HG03159 (cell line): ENCODE results near the gene NXNL1.
"Not testable (repeated sequence)": the region's sequence is repeated elsewhere in the genome, so short reads cannot be mapped to it uniquely, and the experiment has no call there.

Source experiments
- ATAC-seq: cut with Tn5 transposase; IDR thresholded peaks from one replicate; pipeline ENCODE4 v1.9.1; 2021; ENCODE audit warnings: mild to moderate bottlenecking, moderate library complexity; ENCODE audit not compliant: unreplicated experiment

Gene NXNL1, protein sequence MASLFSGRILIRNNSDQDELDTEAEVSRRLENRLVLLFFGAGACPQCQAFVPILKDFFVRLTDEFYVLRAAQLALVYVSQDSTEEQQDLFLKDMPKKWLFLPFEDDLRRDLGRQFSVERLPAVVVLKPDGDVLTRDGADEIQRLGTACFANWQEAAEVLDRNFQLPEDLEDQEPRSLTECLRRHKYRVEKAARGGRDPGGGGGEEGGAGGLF

DNA sequence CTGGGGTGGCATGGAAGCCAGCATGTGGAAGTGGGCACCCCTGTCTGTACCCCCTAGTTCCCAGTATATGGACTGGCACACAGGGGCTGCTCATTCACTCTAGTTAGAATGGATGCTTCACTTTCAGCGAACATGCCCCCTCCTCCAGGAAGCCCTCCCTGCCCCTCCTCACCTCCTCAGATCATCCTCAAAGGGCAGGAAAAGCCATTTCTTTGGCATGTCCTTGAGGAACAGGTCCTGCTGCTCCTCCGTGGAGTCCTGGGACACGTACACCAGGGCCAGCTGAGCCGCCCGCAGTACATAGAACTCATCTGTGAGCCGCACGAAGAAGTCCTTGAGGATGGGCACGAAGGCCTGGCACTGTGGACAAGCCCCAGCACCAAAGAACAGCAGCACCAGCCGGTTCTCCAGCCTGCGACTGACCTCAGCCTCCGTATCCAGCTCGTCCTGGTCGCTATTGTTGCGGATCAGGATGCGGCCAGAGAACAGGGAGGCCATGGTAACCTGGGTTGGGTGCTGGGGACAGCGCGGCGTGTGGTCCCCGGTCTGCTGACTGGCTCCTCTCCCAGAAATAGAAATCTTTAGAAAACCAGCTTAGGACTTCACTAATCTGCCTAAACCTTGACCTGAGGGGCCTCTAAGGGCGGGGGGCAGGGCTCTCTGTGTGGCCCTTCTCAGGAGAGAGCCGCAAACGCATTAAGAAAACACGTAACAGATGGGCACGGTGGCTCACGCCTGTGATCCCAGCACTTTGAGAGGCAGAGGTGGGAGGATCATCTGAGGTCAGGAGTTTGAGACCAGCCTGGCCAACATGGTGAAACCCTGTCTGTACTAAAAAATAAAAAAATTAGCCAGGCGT, at the start of gene NXNL1:
Gene NXNL1 (minus strand): TSS at position 555 of the 859 bp plus-strand sequence. CDS start 57 bp downstream, at position 498.
- ATAC-seq = no peak

DNA sequence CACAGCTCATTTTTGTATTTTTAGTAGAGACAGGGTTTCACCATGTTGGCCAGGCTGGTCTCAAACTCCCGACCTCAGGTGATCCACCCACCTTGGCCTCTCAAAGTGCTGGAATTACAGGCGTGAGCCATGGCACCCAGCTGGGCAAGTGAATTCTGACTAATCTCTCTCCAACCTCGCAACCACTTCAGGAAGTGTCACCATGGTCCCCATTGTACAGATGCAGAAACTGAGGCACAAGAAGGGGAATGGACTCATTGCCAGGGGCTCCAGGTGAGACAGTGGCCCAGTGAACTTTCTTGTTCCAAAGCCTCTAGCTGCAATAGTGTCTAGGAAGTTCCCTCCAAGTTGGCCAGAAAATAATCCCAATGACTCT, 47.8 kb upstream of the NXNL1 start:
- not testable (repeated sequence) for ATAC-seq

DNA sequence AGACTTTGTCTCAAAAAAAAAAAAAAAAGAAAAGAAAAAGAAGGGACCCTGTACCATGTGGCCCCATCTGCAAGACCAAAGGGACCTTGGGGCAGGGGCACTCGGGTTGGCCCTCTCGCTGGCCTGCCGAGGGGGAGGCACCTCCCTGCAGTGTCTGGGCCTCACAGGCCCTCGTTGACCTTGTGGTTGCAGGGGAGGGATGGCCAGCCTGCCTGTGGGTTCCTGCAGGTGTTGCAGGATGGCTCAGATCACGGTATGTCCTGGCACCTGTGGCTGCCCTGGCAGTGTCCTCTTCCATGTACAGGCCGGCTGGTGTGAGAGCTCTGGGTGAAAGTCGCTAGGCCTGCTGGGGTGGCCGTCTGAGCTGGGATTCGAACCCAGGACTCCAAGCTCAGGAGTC, 46.0 kb upstream of the NXNL1 start:
- no peak for ATAC-seq

DNA sequence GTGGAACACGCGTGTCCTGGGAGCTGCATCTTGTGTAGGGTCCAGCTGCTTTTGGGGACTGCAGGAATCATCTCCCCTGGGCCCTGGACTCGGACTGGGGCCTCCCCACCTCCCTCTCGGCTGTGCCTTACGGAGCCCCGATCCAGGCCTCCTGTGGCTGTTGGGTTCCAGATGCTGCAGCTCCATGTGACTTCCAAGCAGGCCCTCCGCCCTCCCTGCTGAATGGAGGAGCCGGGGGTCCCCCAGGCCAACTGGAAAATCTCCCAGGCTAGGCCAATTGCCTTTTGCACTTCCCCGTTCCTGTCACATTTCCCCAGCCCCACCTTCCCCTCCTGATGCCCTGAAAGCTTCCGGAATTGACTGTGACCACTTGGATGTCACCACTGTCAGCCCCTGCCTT, 44.5 kb upstream of the NXNL1 start:
- no peak for ATAC-seq

DNA sequence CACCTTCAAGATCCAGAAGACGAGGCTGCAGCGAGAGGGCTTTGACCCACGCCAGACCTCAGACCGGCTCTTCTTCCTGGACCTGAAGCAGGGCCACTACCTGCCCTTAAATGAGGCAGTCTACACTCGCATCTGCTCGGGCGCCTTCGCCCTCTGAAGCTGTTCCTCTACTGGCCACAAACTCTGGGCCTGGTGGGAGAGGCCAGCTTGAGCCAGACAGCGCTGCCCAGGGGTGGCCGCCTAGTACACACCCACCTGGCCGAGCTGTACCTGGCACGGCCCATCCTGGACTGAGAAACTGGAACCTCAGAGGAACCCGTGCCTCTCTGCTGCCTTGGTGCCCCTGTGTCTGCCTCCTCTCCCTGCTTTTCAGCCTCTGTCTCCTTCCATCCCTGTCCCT, 43.7 kb upstream of the NXNL1 start:
- ATAC-seq = no peak

DNA sequence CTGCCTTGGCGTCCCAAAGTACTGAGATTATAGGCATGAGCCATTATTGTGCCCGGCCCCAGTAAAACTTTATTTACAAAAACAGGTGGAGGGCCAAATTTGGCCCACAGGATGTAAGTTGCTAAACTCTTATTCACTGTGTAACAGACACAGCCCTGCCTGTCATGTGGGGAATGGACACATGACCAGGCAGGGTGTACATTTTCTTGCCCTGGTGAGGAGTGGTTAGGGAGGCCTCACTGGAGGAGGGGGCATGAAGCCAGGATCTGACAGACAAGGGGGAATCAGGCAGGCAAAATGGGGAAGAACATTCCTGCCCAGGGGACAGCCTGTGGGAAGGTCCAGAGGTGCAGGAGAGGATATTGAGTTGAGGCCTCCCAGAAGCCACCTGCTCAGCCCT, 43.3 kb upstream of the NXNL1 start:
- no peak for ATAC-seq

DNA sequence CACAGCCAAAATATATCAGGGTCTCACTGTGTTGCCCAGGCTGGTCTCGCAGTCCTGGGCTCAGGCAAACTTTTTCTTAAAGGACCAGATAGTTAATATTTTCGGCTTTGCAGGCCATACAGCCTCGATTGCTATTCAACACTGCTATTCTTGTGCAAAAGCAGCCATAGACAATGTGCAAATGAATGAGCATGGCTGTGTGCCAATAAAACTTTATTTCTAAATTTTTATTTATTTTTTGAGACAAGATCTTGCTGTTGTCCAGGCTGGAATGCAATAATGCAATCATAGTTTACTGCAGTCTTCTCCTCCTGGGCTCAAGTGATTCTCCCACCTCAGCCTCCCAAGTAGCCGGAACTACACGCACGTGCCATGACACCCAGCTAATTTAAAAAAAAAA, 42.5 kb upstream of the NXNL1 start:
- no peak for ATAC-seq

DNA sequence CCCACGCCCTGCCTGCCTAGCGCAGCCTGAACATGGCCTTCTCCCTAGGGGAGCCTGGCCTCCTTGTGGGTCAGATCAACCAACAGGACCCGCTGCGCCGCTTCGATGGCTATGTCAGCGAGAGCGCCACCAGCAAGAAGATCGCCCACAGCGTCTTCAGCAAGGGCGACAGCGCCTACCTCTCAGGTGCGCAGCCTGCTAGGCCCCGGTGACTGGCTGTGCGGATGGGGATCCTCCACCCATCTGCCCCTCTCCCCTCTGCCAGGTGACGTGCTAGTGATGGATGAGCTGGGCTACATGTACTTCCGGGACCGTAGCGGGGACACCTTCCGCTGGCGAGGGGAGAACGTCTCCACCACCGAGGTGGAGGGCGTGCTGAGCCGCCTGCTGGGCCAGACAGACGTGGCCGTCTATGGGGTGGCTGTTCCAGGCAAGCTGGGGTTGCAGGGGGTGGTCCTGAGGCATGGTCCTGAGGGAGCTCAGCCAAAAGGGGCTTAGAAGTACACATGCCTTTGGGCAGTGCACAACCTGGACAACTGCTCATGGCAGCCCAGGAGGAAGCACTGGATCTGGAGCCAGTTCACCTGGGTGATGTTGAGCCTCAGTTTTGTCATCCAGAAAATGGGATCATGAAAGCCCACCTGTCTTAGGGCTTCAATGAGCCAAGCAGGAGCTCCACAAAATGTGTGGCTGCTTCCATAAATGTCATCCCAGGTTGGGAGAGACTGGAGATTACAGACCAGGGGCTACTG, 39.9 kb upstream of the NXNL1 start:
- ATAC-seq = no peak

DNA sequence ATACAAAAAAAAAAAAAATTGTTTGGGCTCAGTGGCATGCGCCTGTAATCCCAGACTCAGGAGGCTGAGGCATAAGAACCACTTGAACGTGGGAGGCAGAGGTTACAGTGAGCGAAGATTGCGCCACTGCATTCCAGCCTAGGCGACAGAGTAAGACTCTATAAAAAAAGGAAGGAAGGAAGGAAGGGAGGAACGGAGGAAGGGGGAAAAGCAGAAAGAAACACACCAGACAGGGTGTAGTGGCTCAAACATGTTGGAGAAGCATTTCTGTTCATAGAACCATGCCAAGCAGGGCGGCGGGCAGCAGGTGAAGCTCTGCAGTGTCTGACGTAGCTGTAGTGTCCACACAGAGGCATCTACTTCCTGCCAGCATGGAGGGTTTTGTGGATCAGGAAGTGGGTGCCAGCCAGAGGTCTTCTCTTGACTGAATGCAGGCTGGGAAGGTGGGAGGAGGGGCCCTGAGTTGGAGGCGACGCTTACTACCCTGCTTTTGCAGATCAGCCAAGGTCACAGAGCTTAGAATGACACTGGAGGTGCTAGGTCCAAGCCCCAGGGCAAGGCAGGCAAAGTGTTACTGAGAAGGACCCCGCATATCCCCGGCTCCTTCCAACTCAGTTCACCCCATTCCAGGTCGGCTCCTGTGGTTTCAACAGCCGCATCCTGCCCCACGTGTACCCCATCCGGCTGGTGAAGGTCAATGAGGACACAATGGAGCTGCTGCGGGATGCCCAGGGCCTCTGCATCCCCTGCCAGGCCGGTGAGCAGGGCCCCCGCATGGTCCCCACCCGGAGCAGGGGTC, 39.1 kb upstream of the NXNL1 start:
- no peak for ATAC-seq

DNA sequence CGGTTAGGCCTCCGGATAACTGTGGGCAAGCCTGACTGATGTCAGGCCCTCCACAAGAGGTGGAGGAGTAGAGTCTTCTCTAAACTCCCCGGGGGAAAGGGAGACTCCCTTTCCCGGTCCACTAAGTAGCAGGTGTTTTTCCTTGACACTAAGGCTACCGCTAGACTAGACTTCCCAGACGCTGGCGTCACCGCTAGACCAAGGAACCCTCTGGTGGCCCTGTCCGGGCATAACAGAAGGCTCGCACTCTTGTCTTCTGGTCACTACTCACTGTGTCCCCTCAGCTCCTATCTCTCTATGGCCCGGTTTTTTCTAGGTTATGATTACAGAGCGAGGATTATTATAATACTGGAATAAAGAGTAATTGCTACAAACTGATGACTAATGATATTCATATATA, 38.3 kb upstream of the NXNL1 start:
- ATAC-seq = not testable (repeated sequence)

DNA sequence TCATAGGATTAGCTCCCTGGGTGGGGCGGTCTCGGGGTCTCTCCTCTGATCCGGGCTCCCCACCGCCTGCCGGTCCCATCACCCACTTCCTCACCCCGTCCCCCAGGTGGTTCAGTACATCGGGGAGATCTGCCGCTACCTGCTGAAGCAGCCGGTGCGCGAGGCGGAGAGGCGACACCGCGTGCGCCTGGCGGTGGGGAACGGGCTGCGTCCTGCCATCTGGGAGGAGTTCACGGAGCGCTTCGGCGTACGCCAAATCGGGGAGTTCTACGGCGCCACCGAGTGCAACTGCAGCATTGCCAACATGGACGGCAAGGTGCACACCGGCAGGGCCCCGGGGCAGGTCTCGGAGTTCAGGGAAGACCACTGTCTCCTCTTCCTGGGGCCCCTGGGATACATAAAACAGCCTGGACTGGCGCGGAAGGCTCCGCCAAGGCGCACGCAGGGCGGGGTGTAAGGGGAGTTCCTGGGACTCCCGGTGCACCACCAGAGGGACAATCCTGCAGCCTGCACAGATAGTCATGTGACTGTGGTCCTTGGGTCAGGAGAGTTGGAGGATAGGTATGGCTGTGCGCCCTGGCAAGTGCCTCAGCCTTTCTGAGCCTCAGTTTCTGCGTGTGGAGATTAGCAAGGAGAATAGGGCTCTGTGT, 36.5 kb upstream of the NXNL1 start:
- no peak for ATAC-seq

DNA sequence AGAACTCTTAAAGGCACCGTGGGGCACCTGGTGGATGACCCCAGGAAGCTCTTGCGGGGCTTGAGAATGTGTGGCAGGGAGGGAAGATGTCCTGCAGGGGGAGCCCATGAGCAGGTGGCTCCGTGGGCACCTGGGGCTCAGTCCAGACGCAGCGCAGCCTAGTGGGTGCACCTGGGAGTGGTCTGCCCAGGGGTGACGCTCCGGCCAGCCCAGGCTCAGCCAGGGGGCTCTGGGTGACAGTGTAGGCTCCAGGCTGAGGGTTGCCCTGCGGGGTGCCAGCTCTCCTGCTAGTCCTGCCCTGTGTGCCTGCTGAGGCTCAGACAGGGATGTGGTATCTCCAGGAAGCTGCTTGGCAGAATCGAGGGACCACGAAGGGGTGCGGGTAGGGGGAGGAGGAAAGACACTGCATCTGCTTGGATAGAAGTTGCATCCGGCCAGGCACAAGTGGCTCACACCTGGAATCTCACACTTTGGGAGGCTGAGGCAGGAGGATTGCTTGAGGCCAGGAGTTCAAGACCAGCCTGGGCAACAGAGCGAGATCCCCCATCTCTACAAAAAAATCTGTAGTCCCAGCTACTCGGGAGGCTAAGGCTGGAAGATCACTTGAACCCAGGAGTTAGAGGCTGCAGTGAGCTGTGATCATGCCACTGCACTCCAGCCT, 35.7 kb upstream of the NXNL1 start:
- peak; percentile 68 for ATAC-seq

DNA sequence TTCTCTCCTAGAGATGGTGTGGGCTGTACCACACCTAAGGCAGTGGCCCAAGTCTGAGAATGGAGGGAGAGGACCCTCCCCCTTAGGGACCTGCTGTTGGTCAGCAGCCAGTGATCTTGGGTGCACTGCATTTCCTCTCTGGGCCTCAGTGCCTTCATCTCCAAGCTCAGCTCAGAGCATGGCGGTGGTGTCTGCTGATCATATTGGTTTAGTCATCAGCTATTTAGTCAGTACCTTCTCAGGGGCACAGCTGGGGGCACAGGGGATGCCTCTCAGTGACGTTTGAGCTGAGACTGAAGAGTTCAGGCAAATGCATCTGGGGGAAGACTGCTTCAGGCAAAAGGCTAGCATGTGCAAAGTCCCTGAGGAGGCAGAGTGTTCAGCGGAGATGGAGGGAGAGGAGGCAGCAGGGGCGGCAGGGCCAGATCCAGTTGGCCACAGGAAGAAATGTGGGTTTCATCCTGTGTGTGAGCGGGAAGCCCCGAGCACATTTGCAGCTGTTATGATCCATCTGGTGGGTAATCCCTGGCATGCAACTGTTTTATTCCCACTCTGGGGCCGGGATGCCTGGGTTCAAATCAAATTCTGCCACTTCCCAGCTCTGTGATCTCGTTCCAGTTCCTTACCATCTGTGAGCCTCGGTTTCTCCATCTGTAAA, 35.0 kb upstream of the NXNL1 start:
- ATAC-seq = no peak

DNA sequence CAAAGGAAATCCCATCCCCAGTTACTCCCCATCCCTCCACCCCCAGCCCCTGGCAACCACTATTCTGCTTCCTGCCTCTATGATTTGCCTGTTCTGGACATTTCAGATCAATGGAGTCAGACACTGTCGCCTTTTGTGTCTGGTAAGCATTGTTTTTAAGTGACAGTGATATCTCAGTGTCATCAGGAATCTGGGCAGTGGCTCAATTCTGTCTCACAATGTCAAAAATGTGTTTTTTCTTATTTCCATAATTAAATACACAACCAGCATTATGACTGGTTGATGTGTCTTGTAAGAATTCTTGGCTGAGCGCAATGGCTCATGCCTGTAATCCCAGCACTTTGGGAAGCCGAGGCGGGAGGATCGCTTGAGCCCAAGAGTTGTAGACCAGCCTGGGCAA, 30.6 kb upstream of the NXNL1 start:
- ATAC-seq = no peak

DNA sequence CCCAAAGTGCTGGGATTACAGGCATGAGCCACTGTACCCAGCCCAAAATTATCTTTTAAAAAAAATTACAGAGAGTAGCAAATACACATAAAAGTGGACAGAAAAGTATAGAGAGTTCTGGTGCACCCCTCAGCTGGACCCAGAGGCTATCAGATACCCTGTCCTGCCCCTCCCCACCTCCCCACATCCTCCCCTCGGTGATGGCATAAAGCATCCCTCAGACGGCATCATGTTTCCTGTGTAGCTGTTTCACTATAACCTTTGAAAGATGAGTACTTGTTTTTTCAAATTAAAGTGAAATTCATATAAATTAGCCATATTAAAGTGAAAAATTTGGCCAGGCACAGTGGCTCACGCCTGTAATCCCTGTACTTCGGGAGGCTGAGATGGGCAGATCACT, 29.7 kb upstream of the NXNL1 start:
- no peak for ATAC-seq

DNA sequence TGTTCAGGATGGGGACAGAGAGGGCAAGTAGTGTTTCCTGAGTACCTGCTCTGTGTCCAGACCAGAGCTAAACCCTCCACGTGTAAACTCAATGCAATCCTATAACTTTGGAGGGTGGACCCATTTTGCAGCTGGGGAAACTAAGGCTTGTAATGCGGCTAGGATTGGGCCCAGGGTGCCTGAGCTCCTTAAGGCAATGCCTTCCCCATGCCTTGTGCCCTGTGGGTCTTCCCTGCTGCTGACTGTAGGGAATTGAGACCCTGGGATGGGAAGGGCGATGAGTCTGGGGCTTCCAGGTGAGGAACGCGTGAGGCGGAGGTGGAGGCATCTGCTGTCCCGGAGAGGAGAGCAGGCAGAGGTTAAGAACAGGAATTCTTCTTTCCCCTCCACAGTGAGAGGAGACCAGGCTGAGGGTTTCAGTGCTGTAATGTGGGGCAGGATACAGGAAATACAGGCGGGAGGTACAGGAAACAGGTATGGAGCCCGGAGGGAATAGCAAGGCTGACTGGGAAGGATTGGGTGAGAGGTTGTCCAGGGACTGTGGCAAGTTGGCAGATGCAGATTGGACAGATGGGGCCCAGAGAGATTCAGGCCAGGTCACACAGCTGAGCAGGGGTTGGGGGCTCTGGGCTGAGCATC, 28.8 kb upstream of the NXNL1 start:
- no peak for ATAC-seq

DNA sequence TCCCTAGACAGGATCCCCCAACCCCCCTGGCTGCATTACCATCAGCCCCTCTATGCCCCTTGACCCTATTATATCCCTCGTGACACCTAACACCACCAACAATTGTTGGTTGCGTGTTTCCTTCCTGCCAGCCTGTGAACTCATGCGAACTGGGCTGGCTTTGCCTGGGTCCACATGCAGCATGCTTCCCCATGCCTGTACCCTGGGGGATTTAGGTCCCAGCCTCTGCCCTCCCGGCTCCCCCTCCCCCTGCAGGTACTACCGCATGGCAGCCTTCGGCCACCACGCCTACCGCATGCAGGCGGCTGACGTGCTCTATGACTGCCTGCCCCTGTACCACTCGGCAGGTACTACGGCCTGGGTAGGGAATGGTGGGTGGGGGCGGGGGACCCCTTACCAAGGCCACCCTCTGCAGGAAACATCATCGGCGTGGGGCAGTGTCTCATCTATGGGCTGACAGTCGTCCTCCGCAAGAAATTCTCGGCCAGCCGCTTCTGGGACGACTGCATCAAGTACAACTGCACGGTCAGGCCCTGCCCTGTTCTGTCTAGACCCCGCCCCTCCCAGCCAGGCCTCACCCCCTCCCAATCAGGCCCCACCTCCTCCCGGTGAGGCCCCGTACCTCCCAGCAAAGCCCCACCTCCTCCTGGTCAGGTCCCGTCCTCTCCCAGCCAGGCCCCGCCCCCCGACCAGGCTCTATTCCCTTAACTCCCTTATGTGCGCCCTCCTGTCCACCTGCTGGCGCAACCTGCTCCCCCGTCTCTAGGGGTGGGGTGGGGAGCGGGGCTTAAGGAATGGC, 28.1 kb upstream of the NXNL1 start:
- no peak for ATAC-seq
